Astrocyte (in vitro differentiated cells and primary cell): ENCODE data around the gene MTRFR.

Experiments used
- CTCF ChIP-seq: IDR thresholded peaks from 2 replicates; pipeline ENCODE4 v1.5.1; 2011; ENCODE audit warnings: low read depth, mild to moderate bottlenecking, inconsistent platforms, low read length, moderate library complexity; ENCODE audit not compliant: insufficient read depth
- EZH2 ChIP-seq: IDR thresholded peaks from 2 replicates; pipeline ENCODE4 v1.6.1; 2012; ENCODE audit warnings: mild to moderate bottlenecking, low read length, inconsistent platforms; ENCODE audit not compliant: insufficient read depth

DNA sequence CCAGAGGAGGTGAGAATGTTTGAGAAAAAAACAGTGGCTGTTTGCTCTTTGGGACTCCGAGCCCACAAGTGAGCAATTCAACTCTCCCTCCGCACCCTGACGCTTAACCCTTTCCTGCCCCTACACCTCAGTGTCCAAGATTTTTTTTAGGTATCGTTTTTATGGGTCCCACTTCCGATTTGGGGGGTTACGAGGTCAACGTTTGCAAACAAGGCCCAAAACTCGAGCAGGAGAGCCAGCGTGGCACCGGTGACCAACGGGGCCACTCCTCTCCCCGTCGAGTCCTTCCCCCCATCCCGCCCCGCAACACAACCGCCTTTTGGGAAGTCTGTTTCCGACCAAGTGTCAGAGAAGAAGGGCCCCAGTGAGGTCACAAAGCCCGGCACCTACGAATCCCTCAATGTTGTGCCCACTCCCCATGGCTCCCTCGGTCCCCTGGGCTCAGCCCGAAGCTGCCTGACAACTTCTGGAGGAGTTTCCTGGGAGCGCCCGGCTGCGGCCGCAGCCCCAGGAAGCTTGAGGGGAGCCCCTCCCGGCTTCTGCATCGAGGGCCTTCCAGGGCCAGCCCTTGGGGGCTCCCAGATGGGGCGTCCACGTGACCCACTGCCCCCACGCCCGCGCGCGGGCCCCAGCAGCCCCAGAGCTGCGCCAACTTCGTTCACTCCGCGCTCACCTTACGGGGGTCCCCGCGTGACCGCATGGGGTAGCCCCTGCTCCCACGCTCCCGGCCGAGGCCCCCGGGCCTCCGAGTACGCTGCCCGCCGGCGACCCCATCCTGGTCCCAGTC lies 37.2 kb downstream of the MTRFR start:
- TF ChIP-seq CTCF (no peak), EZH2 (no peak)
